GM19452 (cell line): Measurements from ENCODE around the gene TBC1D3K.
"Not testable (repeated sequence)": the region's sequence is repeated elsewhere in the genome, so short reads cannot be mapped to it uniquely, and the experiment has no call there.

Experiments
- ATAC-seq: cut with Tn5 transposase; IDR thresholded peaks from one replicate; pipeline ENCODE4 v1.9.1; 2021; ENCODE audit not compliant: unreplicated experiment

Gene TBC1D3K

GRCh38 chr17:37924115-37924514 lies at the start of gene TBC1D3K:
TSS of gene TBC1D3K (plus strand) at chr17:37924415. CDS start at chr17:37926000, 1,585 bp downstream.
- ATAC-seq: not testable (repeated sequence)

GRCh38 chr17:37884516-37884915 lies 39.7 kb upstream of the TBC1D3K start:
- no peak for ATAC-seq

DNA sequence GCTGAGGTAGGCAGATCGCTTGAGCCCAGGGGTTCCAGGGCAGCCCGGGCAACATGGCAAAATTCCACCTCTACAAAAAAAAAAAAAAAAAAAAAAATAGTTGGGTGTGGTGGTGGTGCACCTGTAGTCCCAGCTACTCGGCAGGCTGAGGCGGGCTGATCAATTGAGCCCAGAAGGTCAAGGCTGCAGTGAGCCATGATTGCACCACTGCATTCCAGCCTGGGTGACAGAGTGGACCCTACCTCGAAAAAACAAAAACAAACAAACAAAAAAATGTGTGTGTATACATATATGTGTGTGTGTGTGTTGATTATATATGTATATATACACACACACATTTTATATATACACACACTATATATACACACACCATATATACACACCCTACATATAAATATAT lies 39.1 kb upstream of the TBC1D3K start:
- ATAC-seq: no peak

GRCh38 chr17:37888881-37889280 lies 35.3 kb upstream of the TBC1D3K start:
- no peak for ATAC-seq

DNA sequence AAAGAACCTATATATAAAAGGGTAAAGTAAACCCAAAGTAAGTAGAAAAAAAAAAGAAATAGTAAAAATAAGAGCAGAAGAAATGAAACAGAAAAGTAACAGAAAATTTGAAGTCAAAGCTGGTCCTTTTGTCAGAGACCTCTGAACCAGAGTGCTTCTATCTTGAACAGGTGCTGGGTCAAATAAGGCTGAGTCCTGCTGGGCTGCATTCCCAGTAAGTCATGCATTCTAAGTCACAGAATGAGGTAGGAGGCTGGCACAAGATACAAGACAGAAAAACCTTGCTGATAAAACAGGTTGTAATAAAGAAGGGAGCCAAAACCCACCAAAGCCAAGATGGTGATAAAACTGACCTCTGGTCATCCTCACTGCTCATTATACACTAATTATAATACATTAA lies 27.3 kb upstream of the TBC1D3K start:
- ATAC-seq: not testable (repeated sequence)
